GM19099 (cell line): Measurements from ENCODE around the gene FAM171A2.

Experiments used
- POLR2A ChIP-seq: IDR thresholded peaks from 3 replicates; pipeline ENCODE4 v1.6.1; 2011; ENCODE audit warnings: low read depth; ENCODE audit not compliant: insufficient read length; ENCODE audit errors: extremely low read depth

FAM171A2 gene

GRCh38 chr17:44374306-44375195, 10.9 kb upstream of the FAM171A2 start:
- no peak for TF ChIP-seq POLR2A

- TF ChIP-seq POLR2A: no peak
These were observed 8.4 kb upstream of the FAM171A2 start for GRCh38 chr17:44372036-44372435.

GRCh38 chr17:44367231-44367979, 3.8 kb upstream of the FAM171A2 start:
- no peak for TF ChIP-seq POLR2A

- no peak for TF ChIP-seq POLR2A
These were observed 572 bp downstream of the FAM171A2 start for GRCh38 chr17:44362949-44363612.

- no peak for TF ChIP-seq POLR2A
These were observed 1.1 kb downstream of the FAM171A2 start for GRCh38 chr17:44362459-44362948.

- no peak for TF ChIP-seq POLR2A
These were observed 2.1 kb downstream of the FAM171A2 start for GRCh38 chr17:44361292-44362260.

- no peak for TF ChIP-seq POLR2A
These were observed 2.8 kb downstream of the FAM171A2 start for GRCh38 chr17:44360826-44361225.

- TF ChIP-seq POLR2A: no peak
These were observed 3.5 kb downstream of the FAM171A2 start for GRCh38 chr17:44360144-44360533.

- TF ChIP-seq POLR2A: no peak
These were observed 4.1 kb downstream of the FAM171A2 start for GRCh38 chr17:44359458-44360143.

GRCh38 chr17:44359006-44359405, 4.6 kb downstream of the FAM171A2 start:
- no peak for TF ChIP-seq POLR2A

- TF ChIP-seq POLR2A: no peak
These were observed 5.6 kb downstream of the FAM171A2 start for GRCh38 chr17:44358066-44358465.

- no peak for TF ChIP-seq POLR2A
These were observed 7.4 kb downstream of the FAM171A2 start for GRCh38 chr17:44356241-44356640.

- no peak for TF ChIP-seq POLR2A
These were observed 8.0 kb downstream of the FAM171A2 start for GRCh38 chr17:44355642-44356099.

GRCh38 chr17:44354582-44355561, 8.8 kb downstream of the FAM171A2 start:
- TF ChIP-seq POLR2A: no peak
